Measurements from ENCODE around the gene ZNF600. TPM values are rescaled to one million over a fixed set of nuclear protein-coding genes. Genes with fewer than 3 reads are reported as not detected.

ZNF600 gene
- total and polyA plus RNA-seq, 9 of the 15 experiments (the other 6 are each of a cell fraction or from before 2014, with no cell fraction given): 5.7 to 21.5 (median 17.6) TPM

DNA sequence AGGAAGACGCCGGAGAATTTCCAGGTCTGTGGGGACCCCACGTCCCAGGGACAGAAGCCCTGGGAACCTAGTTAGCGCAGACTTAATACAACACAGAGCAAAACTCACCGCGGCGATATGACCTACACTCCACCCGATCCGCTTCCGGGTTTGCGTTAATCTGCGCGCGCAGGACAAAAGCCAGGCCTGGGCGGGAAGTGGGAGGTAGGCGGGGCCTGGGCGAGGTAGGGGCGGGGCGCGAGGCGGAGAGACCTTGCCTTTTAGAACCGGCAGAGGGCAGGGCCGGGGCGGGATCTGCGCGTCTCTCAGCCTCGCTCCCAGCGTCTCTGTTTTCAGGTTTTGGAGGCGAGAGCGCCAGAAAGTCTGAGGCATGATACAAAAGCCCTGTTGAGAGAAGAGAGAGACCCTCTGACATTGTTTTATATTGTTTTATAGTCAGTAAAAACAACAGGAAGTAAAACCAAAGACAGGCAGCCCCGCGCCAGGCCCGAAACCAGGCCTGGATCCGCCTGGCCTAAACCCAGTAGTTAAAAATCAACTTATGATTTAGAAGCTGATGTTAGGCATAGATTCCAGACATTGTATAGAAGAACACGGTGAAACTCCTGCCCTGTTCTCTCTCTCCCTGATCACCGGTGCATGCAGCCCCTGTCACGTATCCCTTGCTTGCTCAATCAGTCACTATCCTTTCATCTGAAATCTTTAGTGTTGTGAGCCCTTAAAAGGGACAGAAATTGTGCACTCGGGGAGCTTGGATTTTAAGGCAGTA lies 51.5 kb downstream of the ZNF600 start, which contains the start of gene ZNF611 (continued):
- TF ChIP-seq ILK (tag; IDR thresholded peaks at IDR 0.05; ENCODE audit: borderline replicate concordance, low read depth) (no peak), MAFK (IDR thresholded peaks at IDR 0.05; ENCODE audit: low read length) (no peak), YY1 (IDR thresholded peaks at IDR 0.05; ENCODE audit: borderline replicate concordance in 1 of 3, control insufficient read depth in 1 of 3, extremely low read depth in 1 of 3, insufficient read depth in 3 of 3, insufficient read length in 1 of 3, insufficient replicate concordance in 2 of 3, low read depth in 1 of 3, low read length in 2 of 3) (peak in 1 of 3 experiments; percentile 25), TARDBP (IDR thresholded peaks at IDR 0.05) (no peak), RBBP5 (IDR thresholded peaks at IDR 0.05; ENCODE audit: borderline replicate concordance, insufficient read depth, low read length, poor library complexity, severe bottlenecking) (peak; percentile 56), GABPA (tag; conservative IDR thresholded peaks at IDR 0.05; ENCODE audit: low read depth) (peak; percentile 79), GABPB1 (CRISPR knock-in tag; IDR thresholded peaks at IDR 0.05) (no peak), CC2D1A (IDR thresholded peaks at IDR 0.05) (peak; percentile 52; the same call in 1 of the 2 replicates), PHF20 (IDR thresholded peaks at IDR 0.05; ENCODE audit: partially characterized antibody) (no peak), SREBF2 (CRISPR knock-in tag; IDR thresholded peaks at IDR 0.05) (no peak), CBX1 (IDR thresholded peaks at IDR 0.05; ENCODE audit: low read depth) (0 out of 2 replicates have a peak, but pooled peaks have one; percentile 66), RBM14 (IDR thresholded peaks at IDR 0.05; ENCODE audit: borderline replicate concordance, insufficient read depth, low read depth, low read length) (no peak), MCM2 (IDR thresholded peaks at IDR 0.05; ENCODE audit: low read depth) (no peak), KHSRP (IDR thresholded peaks at IDR 0.05) (no peak), ZNF23 (CRISPR knock-in tag; IDR thresholded peaks at IDR 0.05) (no peak), NBN (IDR thresholded peaks at IDR 0.05; ENCODE audit: low read depth) (no peak), ARID1B (IDR thresholded peaks at IDR 0.05) (no peak)
- TF ChIP-seq, protein P1, sequence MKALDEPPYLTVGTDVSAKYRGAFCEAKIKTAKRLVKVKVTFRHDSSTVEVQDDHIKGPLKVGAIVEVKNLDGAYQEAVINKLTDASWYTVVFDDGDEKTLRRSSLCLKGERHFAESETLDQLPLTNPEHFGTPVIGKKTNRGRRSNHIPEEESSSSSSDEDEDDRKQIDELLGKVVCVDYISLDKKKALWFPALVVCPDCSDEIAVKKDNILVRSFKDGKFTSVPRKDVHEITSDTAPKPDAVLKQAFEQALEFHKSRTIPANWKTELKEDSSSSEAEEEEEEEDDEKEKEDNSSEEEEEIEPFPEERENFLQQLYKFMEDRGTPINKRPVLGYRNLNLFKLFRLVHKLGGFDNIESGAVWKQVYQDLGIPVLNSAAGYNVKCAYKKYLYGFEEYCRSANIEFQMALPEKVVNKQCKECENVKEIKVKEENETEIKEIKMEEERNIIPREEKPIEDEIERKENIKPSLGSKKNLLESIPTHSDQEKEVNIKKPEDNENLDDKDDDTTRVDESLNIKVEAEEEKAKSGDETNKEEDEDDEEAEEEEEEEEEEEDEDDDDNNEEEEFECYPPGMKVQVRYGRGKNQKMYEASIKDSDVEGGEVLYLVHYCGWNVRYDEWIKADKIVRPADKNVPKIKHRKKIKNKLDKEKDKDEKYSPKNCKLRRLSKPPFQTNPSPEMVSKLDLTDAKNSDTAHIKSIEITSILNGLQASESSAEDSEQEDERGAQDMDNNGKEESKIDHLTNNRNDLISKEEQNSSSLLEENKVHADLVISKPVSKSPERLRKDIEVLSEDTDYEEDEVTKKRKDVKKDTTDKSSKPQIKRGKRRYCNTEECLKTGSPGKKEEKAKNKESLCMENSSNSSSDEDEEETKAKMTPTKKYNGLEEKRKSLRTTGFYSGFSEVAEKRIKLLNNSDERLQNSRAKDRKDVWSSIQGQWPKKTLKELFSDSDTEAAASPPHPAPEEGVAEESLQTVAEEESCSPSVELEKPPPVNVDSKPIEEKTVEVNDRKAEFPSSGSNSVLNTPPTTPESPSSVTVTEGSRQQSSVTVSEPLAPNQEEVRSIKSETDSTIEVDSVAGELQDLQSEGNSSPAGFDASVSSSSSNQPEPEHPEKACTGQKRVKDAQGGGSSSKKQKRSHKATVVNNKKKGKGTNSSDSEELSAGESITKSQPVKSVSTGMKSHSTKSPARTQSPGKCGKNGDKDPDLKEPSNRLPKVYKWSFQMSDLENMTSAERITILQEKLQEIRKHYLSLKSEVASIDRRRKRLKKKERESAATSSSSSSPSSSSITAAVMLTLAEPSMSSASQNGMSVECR (CRISPR knock-in tag; IDR thresholded peaks at IDR 0.05): no peak
- TF ChIP-seq, protein P2, sequence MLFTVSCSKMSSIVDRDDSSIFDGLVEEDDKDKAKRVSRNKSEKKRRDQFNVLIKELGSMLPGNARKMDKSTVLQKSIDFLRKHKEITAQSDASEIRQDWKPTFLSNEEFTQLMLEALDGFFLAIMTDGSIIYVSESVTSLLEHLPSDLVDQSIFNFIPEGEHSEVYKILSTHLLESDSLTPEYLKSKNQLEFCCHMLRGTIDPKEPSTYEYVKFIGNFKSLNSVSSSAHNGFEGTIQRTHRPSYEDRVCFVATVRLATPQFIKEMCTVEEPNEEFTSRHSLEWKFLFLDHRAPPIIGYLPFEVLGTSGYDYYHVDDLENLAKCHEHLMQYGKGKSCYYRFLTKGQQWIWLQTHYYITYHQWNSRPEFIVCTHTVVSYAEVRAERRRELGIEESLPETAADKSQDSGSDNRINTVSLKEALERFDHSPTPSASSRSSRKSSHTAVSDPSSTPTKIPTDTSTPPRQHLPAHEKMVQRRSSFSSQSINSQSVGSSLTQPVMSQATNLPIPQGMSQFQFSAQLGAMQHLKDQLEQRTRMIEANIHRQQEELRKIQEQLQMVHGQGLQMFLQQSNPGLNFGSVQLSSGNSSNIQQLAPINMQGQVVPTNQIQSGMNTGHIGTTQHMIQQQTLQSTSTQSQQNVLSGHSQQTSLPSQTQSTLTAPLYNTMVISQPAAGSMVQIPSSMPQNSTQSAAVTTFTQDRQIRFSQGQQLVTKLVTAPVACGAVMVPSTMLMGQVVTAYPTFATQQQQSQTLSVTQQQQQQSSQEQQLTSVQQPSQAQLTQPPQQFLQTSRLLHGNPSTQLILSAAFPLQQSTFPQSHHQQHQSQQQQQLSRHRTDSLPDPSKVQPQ (CRISPR knock-in tag; IDR thresholded peaks at IDR 0.05; ENCODE audit: borderline replicate concordance): no peak
- TF ChIP-seq, protein P3, sequence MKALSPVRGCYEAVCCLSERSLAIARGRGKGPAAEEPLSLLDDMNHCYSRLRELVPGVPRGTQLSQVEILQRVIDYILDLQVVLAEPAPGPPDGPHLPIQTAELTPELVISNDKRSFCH (CRISPR knock-in tag; IDR thresholded peaks at IDR 0.05): no peak
- TF ChIP-seq, protein P3 (tag; IDR thresholded peaks at IDR 0.05): no peak
